SW 1271 (cell line): ENCODE results near the gene SOX8.
A peak's percentile ranks its signal among the peaks of the same experiment; 100 is the strongest.

Source experiments
- DNase-seq, 2 experiments: peaks; one replicate each; lab custom pipeline; 2025; lab: John Stamatoyannopoulos, UW

The SOX8 gene

GRCh38 chr16:988471-989353 is 7.1 kb downstream of the SOX8 start:
- DNase-seq = no peak

DNA sequence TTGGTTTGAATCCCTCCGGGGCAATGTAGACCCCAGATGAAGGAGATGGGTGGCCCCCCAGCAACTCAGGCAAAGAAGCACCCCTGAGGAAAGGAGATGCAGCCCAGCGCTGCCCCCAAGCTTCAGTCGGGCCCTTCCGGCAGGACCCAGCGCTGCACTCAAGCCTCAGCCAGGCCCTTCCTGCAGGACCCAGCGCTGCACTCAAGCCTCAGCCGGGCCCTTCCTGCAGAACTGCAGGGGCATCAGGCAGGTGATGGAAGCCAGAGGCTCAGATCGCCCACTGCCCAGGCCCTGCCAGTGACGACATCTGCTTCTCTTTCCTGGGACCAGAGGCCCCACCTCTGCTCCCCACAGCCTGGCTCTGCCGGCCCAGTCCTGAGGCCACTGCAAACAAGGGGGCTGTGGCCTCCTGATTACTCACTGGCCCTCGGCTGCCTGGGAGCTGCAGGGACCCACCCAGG is 7.8 kb downstream of the SOX8 start:
- DNase-seq = no peak

DNA sequence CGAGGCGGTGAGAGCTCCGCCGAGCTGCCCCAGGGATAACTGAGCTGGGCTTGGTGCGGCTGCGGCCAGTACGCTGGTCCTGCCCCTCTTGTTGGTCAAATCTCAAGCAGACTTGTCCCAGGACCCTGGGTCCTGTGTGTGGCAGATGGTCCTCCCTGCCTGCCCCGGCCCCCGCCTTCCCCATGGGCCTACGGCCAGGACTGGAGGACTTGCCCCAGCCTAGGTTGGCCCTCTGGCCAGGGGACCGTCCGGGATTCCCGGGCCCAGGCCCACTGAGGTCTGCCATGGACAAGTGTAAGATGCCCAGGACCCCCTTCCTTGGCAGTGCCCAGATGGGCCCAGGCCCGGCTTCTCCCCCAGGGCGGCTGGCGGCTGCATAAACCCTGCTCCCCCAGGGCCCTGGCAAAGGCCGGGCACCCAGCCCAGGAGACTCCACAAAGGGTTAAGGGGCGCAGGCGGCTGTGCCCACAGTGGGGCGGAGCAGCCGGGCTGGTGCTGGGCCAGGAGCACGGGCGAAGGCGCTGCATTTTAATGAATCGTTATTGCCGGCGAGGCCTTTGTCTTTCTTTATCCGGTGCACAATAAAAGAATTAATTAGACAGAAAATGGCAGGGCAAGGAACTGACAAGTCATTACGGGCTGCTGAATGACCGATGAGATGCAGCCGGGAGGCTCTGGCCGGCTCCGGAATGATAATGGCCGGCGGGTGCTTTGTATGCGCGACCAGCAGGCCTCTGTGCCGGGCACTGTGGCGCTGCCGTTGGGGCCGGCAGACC is 9.1 kb downstream of the SOX8 start:
- DNase-seq = no peak

GRCh38 chr16:991345-991744 is 9.8 kb downstream of the SOX8 start:
- no peak for DNase-seq

GRCh38 chr16:991773-992172 is 10.2 kb downstream of the SOX8 start:
- DNase-seq = no peak

DNA sequence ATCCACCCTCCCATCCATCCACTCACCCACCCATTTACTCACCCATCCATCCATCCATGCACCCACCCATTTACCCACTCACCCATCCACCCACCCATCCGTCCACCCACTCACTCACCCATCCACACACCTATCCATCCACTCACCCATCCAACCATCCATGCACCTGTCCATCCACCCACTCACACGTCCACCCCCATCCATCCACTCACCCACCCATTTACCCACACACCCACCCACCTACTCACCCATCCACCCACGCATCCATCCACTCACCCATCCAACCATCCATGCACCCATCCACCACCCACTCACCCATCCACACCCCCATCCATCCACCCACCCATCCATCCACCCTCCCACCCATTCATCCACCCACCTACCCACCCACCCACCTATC is 12.2 kb downstream of the SOX8 start:
- no peak for DNase-seq

- DNase-seq = peak in 1 of 2 experiments; percentile 18
These were observed 13.5 kb downstream of the SOX8 start for GRCh38 chr16:995087-995486.

DNA sequence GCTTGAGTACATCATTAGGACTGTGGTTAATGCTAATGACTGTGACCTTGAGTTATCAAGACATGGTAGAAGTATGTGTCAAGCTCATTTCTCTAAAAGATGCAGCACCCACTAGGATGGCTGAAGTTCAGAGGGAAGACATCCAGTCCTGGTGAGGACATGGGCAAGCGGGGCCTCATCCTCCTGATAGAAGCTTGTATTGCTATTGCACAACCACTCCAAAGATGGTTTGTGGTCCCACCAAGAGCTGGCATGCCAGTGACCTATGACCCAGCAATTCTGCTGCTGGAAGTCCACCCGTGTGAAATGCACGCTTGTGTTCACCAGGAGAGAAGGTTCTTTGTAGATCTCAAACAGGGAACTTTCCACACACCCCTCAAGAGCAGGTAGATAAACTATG is 14.2 kb downstream of the SOX8 start:
- DNase-seq = no peak

DNA sequence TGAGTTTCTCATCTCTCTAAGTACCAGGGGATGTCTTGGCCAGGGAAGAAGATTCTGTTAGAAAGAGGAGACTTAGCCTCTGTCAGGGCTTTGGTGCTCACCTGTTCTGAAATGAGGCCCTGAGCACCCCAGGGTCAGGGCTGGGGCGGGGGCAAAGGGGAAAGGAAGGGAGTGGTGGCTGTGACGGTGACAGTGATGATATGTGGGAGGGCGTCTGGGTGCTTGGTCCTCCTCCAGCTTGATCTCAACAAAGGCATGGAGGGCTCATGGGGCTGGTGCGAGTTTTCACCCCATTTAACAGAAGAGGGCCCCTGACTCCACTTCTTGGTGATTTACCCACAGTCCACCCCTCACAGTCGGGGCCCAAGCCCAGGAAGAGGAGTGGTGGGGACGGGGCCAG is 15.1 kb downstream of the SOX8 start:
- DNase-seq = no peak

DNA sequence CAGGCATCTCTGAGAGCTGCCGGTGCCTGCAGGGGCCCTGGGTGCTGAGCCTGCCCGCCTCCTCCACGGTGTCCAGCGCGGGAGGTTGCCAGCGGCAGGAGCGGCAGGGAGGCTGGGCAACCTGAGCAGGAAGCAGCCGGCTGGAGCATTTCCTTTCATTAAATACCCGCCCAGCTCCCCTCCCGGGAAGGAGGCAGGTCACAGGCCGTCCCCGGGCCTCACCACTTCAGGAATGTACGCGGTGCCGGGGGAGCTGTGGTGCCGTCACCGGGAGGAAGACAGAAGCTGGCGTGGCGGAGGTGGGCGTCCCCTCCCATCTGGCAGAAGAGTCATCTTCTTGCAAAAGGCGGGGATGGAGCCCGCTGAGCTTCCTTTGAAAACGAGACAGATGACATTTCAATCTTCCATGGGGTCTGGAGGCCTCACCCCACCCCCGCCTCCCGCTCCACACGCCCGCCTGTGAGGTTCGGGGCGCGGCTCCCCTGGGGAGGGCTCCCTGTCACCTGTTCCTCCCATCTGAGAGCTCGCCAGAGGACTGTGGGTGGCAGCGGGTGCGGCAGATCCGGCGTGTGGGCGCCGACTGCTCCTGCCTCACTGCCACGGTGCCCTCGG is 16.0 kb downstream of the SOX8 start:
- no peak for DNase-seq

GRCh38 chr16:998211-998610 is 16.6 kb downstream of the SOX8 start:
- no peak for DNase-seq

DNA sequence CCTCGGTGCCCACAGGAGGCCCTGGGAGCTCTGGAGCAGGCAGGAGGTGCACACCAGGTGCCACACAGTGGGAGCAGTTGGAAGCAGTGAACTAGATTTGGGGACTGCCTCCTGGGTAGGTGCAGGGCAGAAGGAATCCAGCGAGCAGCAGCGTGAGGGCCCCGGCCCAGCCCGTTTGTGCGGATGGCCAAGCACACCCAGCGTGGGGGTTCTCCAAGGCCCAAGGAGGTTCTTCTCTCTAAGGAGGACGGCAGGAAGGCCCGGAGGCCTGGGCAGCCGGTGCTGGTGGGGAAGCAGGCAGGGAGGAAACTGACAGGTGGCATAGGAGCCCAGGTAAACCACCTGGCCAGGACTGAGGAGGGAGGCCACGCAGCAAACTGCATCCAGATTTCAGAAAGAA is 17.0 kb downstream of the SOX8 start:
- no peak for DNase-seq

- no peak for DNase-seq
These were observed 18.1 kb downstream of the SOX8 start for GRCh38 chr16:999677-1000076.

DNA sequence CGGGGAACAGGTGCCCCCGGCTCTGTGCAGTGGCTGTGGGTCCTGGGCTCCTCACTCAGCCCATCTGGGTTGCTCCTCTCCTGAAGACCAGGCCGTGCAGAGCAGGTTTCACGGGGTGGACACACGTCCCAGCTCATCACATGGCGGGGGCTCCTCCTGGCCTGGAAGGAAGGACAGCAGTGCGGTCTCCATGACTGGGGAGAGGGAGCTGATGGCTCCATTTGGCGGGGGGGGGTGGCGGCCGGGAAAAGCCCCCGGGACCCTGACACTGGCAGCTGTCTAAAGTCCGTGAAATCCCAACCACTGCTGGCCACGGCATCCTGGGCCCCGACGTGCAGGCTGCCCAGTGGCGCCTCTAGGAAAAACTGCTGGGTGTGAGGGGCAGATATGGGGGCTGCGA is 19.0 kb downstream of the SOX8 start:
- DNase-seq = no peak

DNA sequence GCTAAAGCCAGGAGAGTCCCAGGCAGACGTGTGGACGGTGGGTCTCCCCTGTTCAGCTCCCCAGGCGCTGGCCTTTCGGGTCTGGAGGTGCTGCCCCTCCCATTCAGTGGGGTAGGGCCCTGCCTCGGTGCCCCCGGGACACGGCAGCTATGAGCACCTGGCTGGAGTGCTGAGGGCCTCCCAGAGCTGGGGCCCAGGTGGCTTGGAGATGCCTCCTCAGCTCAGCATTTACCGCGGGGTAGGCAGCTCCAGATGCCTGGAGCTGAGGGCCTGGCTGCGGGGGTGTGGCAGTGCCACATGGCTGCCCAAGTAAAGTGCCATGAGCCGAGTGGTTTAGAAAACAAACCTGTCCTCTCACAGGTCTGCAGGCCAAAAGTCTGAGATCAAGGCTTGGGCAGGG is 19.5 kb downstream of the SOX8 start:
- no peak for DNase-seq

GRCh38 chr16:1002399-1003166 is 21.0 kb downstream of the SOX8 start:
- DNase-seq = peak; percentile 44 to 76

GRCh38 chr16:1003391-1004347 is 22.1 kb downstream of the SOX8 start:
- no peak for DNase-seq

GRCh38 chr16:1005286-1005685 is 23.7 kb downstream of the SOX8 start:
- DNase-seq = no peak

DNA sequence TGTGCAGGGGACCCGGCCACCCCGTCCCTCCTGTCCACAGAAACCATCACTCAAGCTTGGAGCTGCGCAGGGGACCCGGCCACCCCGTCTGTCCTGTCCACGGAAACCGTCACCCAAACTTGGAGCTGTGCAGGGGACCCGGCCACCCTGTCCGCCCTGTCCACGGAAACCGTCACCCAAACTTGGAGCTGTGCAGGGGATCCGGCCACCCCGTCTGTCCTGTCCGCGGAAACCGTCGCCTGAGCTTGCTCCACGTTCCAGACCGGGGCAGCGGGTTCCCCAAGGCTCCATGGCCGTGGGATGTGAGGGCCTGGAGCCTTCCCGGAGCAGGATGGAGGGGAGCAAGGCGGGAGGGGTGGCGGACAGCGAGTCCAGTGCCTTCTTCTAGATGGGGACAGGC is 25.2 kb downstream of the SOX8 start:
- no peak for DNase-seq

GRCh38 chr16:1007284-1007850 is 25.8 kb downstream of the SOX8 start:
- DNase-seq = no peak
